PC-9 (cell line): ENCODE data around the gene KCNJ11. TPM values are rescaled to one million over a fixed set of nuclear protein-coding genes. Genes with fewer than 3 reads are reported as not detected.

Source experiments
- BruUV-seq: library from RNA; stranded (reverse); fragments of 400-500 nt; replicated peaks from 2 replicates; lab custom pipeline; 2021; lab: Mats Ljungman, UMichigan
- CTCF ChIA-PET: fragments of 300-600 bp; sonication (Branson Sonifier 250); formaldehyde crosslinking; loops from one replicate; lab custom pipeline; 2022; ENCODE audit warnings: antibody characterized with exemption; lab: Charles Lee
- POLR2A ChIA-PET: fragments of 300-600 bp; sonication (Branson Sonifier 250); formaldehyde crosslinking; loops from one replicate; lab custom pipeline; 2022; ENCODE audit warnings: antibody characterized with exemption; ENCODE audit not compliant: unreplicated experiment; lab: Charles Lee
- DNase-seq, 2 experiments: peaks; one replicate each; pipeline versions ENCODE4 v3.0.0 to v3.0.0-alpha.2; 2015 to 2022; ENCODE audit warnings: mixed read lengths in 1 of 2
- H2AFZ ChIP-seq: fragments of 200-600 bp; sonication (generic); 2 replicates; pipeline ENCODE4 v1.8.1; 2017; ENCODE audit warnings: antibody characterized with exemption
- H3F3A ChIP-seq: fragments of 200-600 bp; sonication (generic); 2 replicates; pipeline ENCODE4 v1.8.1; 2017; ENCODE audit warnings: antibody characterized with exemption, mild to moderate bottlenecking, low read depth; ENCODE audit not compliant: insufficient read depth
- H3K27ac ChIP-seq: fragments of 200-600 bp; sonication (generic); 2 replicates; pipeline ENCODE4 v1.6.1; 2016; ENCODE audit warnings: mixed run types
- H3K27me3 ChIP-seq: fragments of 200-600 bp; sonication (generic); 2 replicates; pipeline ENCODE4 v1.6.1; 2016; ENCODE audit warnings: low read depth, mixed run types; ENCODE audit not compliant: insufficient read depth
- H3K36me3 ChIP-seq: fragments of 200-600 bp; sonication (generic); 2 replicates; pipeline ENCODE4 v1.6.1; 2016; ENCODE audit warnings: low read depth, mixed run types
- H3K4me1 ChIP-seq: fragments of 200-600 bp; sonication (generic); replicated peaks from 2 replicates; pipeline ENCODE4 v1.6.1; 2016; ENCODE audit warnings: mixed run types; ENCODE audit not compliant: insufficient read depth
- H3K4me2 ChIP-seq: fragments of 200-600 bp; sonication (generic); 2 replicates; pipeline ENCODE4 v1.6.1; 2017; ENCODE audit warnings: mixed run types
- H3K4me3 ChIP-seq: fragments of 200-600 bp; sonication (generic); 2 replicates; pipeline ENCODE4 v1.6.1; 2016; ENCODE audit warnings: mixed run types
- H3K79me2 ChIP-seq: fragments of 200-600 bp; sonication (generic); 2 replicates; pipeline ENCODE4 v1.6.1; 2017; ENCODE audit warnings: low read depth, mixed run types
- H3K9me2 ChIP-seq: fragments of 200-600 bp; sonication (generic); 2 replicates; pipeline ENCODE4 v1.8.1; 2017; ENCODE audit warnings: mild to moderate bottlenecking; ENCODE audit not compliant: insufficient read depth
- H3K9me3 ChIP-seq: fragments of 200-600 bp; sonication (generic); 2 replicates; pipeline ENCODE4 v1.8.1; 2016; ENCODE audit warnings: low read depth; ENCODE audit not compliant: insufficient read depth
- H4K20me1 ChIP-seq: fragments of 200-600 bp; sonication (generic); 2 replicates; pipeline ENCODE4 v1.8.1; 2017; ENCODE audit not compliant: insufficient read depth
- CTCF ChIP-seq: fragments of 200-600 bp; sonication (generic); conservative IDR thresholded peaks from 2 replicates; pipeline ENCODE4 v1.6.1; 2017; ENCODE audit warnings: mixed run types, antibody characterized with exemption, mild to moderate bottlenecking, moderate library complexity
- EZH2 ChIP-seq: fragments of 200-600 bp; sonication (generic); IDR thresholded peaks from 2 replicates; pipeline ENCODE4 v1.8.0; 2017; ENCODE audit warnings: antibody characterized with exemption, low read depth
- intact Hi-C: fragments of 100-400 bp; cut with micrococcal nuclease; formaldehyde crosslinking; loops from one replicate; pipeline ENCODE4 v1.10.0; 2022; ENCODE audit not compliant: unreplicated experiment
- total RNA-seq: library from RNA; stranded (reverse); gene quantifications from 2 replicates; pipeline ENCODE4 v1.2.3, GENCODE V29; 2021

Gene KCNJ11
- total RNA-seq, 1 experiment from 2014 or later = 0.26 TPM

GRCh38 chr11:17414317-17414737, 25.9 kb upstream of the KCNJ11 start:
- no peaks in the 10 kb centered on the region for H3K9me2 ChIP-seq
- H3K36me3 ChIP-seq = no peaks in the 10 kb centered on the region
- no peaks in the 10 kb centered on the region for H3K9me3 ChIP-seq
- no TSS peak for BruUV-seq
- no peak overlapping the region for H3K27ac ChIP-seq
- ChIA-PET CTCF (no interaction called here), POLR2A (no interaction called here)
- no peaks in the 10 kb centered on the region for H3F3A ChIP-seq
- no peak for TF ChIP-seq CTCF
- no peak for TF ChIP-seq EZH2
- H3K27me3 ChIP-seq = peaks cover 86% of the 10 kb centered on the region
- H4K20me1 ChIP-seq = no peaks in the 10 kb centered on the region
- H3K4me2 ChIP-seq = no peak overlapping the region
- no peak for DNase-seq
- no peaks in the 10 kb centered on the region for H3K79me2 ChIP-seq
- no peak overlapping the region for H3K4me3 ChIP-seq
- H3K4me1 ChIP-seq = no peaks in the 10 kb centered on the region
- no peak overlapping the region for H2AFZ ChIP-seq
- intact Hi-C loops = no loop called here

- Histone ChIP-seq H3K27ac (no peak overlapping the region), H4K20me1 (no peaks in the 10 kb centered on the region), H3K4me2 (no peak overlapping the region), H3K9me3 (no peaks in the 10 kb centered on the region), H3K4me1 (no peaks in the 10 kb centered on the region), H3K9me2 (no peaks in the 10 kb centered on the region), H3K27me3 (peaks cover 81% of the 10 kb centered on the region), H3K36me3 (no peaks in the 10 kb centered on the region), H2AFZ (no peak overlapping the region), H3F3A (no peaks in the 10 kb centered on the region), H3K79me2 (no peaks in the 10 kb centered on the region), H3K4me3 (no peak overlapping the region)
- intact Hi-C loops = no loop called here
- no peak for DNase-seq
- CTCF ChIA-PET = no interaction called here
- POLR2A ChIA-PET = no interaction called here
- BruUV-seq = no TSS peak
- TF ChIP-seq EZH2 (no peak), CTCF (no peak)
Measured at GRCh38 chr11:17413414-17414316, 25.2 kb upstream of the KCNJ11 start.

- no peaks in the 10 kb centered on the region for H3K9me2 ChIP-seq
- no peaks in the 10 kb centered on the region for H3K9me3 ChIP-seq
- POLR2A ChIA-PET = no interaction called here
- no peak overlapping the region for H3K27ac ChIP-seq
- intact Hi-C loops = no loop called here
- H2AFZ ChIP-seq = no peak overlapping the region
- no peaks in the 10 kb centered on the region for H3K36me3 ChIP-seq
- CTCF ChIA-PET = no interaction called here
- H3K4me2 ChIP-seq = no peak overlapping the region
- H4K20me1 ChIP-seq = no peaks in the 10 kb centered on the region
- DNase-seq = no peak
- H3K27me3 ChIP-seq = peaks cover 76% of the 10 kb centered on the region
- H3F3A ChIP-seq = no peaks in the 10 kb centered on the region
- no TSS peak for BruUV-seq
- no peaks in the 10 kb centered on the region for H3K4me1 ChIP-seq
- H3K79me2 ChIP-seq = no peaks in the 10 kb centered on the region
- H3K4me3 ChIP-seq = no peak overlapping the region
- TF ChIP-seq EZH2 = no peak
- no peak for TF ChIP-seq CTCF
Measured at GRCh38 chr11:17412488-17413180, 24.2 kb upstream of the KCNJ11 start.
